ENCODE data around the gene TGM3. TPM values are rescaled to one million over a fixed set of nuclear protein-coding genes. Genes with fewer than 3 reads are reported as not detected.

TGM3 gene
- total RNA-seq, 1 experiment from 2014 or later = 0.11 TPM

DNA sequence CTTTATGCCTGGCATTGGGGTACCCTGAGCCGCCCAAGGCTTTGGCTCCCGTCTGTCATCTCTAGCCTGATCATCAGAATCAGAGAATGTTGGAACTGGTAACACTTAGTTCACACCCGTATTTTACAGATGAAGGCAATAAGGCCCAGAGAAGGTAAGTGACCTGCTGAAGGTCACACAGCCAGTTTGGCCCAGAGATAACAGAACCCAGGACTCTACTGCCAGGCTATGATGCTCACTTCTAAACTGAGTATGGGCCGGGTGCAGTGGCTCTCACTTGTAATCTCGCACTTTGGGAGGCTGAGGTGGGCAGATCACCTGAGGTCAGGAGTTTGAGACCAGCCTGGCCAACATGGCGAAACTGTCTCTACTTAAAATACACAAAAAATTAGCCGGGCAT, 83.1 kb downstream of the TGM3 start:
- TF ChIP-seq ZBTB21 (CRISPR knock-in tag; IDR thresholded peaks at IDR 0.05; ENCODE audit: borderline replicate concordance) (no peak), ZNF425 (CRISPR knock-in tag; conservative IDR thresholded peaks at IDR 0.05) (no peak), FOXK1 (CRISPR knock-in tag; IDR thresholded peaks at IDR 0.05) (no peak), ZNF317 (CRISPR knock-in tag; IDR thresholded peaks at IDR 0.05; ENCODE audit: borderline replicate concordance, low read depth) (no peak)
- TF ChIP-seq, protein P1, sequence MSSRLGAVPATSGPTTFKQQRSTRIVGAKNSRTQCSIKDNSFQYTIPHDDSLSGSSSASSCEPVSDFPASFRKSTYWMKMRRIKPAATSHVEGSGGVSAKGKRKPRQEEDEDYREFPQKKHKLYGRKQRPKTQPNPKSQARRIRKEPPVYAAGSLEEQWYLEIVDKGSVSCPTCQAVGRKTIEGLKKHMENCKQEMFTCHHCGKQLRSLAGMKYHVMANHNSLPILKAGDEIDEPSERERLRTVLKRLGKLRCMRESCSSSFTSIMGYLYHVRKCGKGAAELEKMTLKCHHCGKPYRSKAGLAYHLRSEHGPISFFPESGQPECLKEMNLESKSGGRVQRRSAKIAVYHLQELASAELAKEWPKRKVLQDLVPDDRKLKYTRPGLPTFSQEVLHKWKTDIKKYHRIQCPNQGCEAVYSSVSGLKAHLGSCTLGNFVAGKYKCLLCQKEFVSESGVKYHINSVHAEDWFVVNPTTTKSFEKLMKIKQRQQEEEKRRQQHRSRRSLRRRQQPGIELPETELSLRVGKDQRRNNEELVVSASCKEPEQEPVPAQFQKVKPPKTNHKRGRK (CRISPR knock-in tag; IDR thresholded peaks at IDR 0.05; ENCODE audit: borderline replicate concordance) = no peak
- TF ChIP-seq, protein P2, sequence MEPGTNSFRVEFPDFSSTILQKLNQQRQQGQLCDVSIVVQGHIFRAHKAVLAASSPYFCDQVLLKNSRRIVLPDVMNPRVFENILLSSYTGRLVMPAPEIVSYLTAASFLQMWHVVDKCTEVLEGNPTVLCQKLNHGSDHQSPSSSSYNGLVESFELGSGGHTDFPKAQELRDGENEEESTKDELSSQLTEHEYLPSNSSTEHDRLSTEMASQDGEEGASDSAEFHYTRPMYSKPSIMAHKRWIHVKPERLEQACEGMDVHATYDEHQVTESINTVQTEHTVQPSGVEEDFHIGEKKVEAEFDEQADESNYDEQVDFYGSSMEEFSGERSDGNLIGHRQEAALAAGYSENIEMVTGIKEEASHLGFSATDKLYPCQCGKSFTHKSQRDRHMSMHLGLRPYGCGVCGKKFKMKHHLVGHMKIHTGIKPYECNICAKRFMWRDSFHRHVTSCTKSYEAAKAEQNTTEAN (CRISPR knock-in tag; IDR thresholded peaks at IDR 0.05) = no peak
- Mint-ChIP-seq H3K9me3 (0 out of 2 replicates have a peak, but pooled peaks cover 4% of the 10 kb centered on the region), H3K27me3 (ENCODE audit: low read depth) (no peaks in the 10 kb centered on the region), H3K4me1 (peaks cover 23% of the 10 kb centered on the region), H3K27ac (no peak overlapping the region), H3K36me3 (no peaks in the 10 kb centered on the region), H3K4me3 (no peak overlapping the region)
- ChIA-PET CTCF (interaction anchor here (1.1 to 2.2 kb wide), 4 partner anchors 8 to 206 kb away, joined by 4 to 11 read pairs (median 10); no protein-coding TSS in a partner anchor), POLR2A (interaction anchor here (0.7 kb wide), 1 partner anchor 1998 kb away, joined by 3 read pairs; the partner anchor contains the start of gene TRIB3)
- DNase-seq (ENCODE audit: low spot score) (no peak), ATAC-seq (no peak)

GRCh38 chr20:2379511-2380229, 83.9 kb downstream of the TGM3 start:
- no peak for TF ChIP-seq NFE2L1 (CRISPR knock-in tag; IDR thresholded peaks at IDR 0.05)
- no peak for TF ChIP-seq USF1 (CRISPR knock-in tag; IDR thresholded peaks at IDR 0.05)
- 0 out of 2 replicates have a peak, but pooled peaks have one; percentile 43 for TF ChIP-seq TEAD1 (CRISPR knock-in tag; IDR thresholded peaks at IDR 0.05)
- no peak for TF ChIP-seq SMAD4 (CRISPR knock-in tag; IDR thresholded peaks at IDR 0.05)
- no peak for TF ChIP-seq OVOL2 (CRISPR knock-in tag; IDR thresholded peaks at IDR 0.05; ENCODE audit: borderline replicate concordance)
- TF ChIP-seq MAX (CRISPR knock-in tag; IDR thresholded peaks at IDR 0.05) = no peak
- TF ChIP-seq, protein P3, sequence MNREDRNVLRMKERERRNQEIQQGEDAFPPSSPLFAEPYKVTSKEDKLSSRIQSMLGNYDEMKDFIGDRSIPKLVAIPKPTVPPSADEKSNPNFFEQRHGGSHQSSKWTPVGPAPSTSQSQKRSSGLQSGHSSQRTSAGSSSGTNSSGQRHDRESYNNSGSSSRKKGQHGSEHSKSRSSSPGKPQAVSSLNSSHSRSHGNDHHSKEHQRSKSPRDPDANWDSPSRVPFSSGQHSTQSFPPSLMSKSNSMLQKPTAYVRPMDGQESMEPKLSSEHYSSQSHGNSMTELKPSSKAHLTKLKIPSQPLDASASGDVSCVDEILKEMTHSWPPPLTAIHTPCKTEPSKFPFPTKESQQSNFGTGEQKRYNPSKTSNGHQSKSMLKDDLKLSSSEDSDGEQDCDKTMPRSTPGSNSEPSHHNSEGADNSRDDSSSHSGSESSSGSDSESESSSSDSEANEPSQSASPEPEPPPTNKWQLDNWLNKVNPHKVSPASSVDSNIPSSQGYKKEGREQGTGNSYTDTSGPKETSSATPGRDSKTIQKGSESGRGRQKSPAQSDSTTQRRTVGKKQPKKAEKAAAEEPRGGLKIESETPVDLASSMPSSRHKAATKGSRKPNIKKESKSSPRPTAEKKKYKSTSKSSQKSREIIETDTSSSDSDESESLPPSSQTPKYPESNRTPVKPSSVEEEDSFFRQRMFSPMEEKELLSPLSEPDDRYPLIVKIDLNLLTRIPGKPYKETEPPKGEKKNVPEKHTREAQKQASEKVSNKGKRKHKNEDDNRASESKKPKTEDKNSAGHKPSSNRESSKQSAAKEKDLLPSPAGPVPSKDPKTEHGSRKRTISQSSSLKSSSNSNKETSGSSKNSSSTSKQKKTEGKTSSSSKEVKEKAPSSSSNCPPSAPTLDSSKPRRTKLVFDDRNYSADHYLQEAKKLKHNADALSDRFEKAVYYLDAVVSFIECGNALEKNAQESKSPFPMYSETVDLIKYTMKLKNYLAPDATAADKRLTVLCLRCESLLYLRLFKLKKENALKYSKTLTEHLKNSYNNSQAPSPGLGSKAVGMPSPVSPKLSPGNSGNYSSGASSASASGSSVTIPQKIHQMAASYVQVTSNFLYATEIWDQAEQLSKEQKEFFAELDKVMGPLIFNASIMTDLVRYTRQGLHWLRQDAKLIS (CRISPR knock-in tag; IDR thresholded peaks at IDR 0.05; ENCODE audit: borderline replicate concordance) = no peak
- no peak for TF ChIP-seq IRF1 (CRISPR knock-in tag; IDR thresholded peaks at IDR 0.05)
- H3K36me3 Mint-ChIP-seq = no peaks in the 10 kb centered on the region
- no peaks in the 10 kb centered on the region for H3K27me3 Mint-ChIP-seq (ENCODE audit: low read depth)
- DNase-seq (ENCODE audit: low spot score) (peak; percentile 20), ATAC-seq (peak; percentile 90)
- peaks cover 23% of the 10 kb centered on the region for H3K4me1 Mint-ChIP-seq
- peak overlapping the region; percentile 84 for H3K27ac Mint-ChIP-seq
- ChIA-PET CTCF (interaction anchor here (0.8 to 2.2 kb wide), 7 partner anchors 8 to 603 kb away, joined by 3 to 11 read pairs (median 5); no protein-coding TSS in a partner anchor), POLR2A (interaction anchor here (0.6 kb wide), 1 partner anchor 26 kb away, joined by 3 read pairs; no protein-coding TSS in a partner anchor)
- H3K9me3 Mint-ChIP-seq = 0 out of 2 replicates have a peak, but pooled peaks cover 4% of the 10 kb centered on the region
- no peak overlapping the region; the same call in 1 of the 2 replicates for H3K4me3 Mint-ChIP-seq
